ENCODE data around the gene OR2V2.

GRCh38 chr5:181204113-181204825, 56.9 kb downstream of the OR2V2 start:
- TF ChIP-seq, protein P1, sequence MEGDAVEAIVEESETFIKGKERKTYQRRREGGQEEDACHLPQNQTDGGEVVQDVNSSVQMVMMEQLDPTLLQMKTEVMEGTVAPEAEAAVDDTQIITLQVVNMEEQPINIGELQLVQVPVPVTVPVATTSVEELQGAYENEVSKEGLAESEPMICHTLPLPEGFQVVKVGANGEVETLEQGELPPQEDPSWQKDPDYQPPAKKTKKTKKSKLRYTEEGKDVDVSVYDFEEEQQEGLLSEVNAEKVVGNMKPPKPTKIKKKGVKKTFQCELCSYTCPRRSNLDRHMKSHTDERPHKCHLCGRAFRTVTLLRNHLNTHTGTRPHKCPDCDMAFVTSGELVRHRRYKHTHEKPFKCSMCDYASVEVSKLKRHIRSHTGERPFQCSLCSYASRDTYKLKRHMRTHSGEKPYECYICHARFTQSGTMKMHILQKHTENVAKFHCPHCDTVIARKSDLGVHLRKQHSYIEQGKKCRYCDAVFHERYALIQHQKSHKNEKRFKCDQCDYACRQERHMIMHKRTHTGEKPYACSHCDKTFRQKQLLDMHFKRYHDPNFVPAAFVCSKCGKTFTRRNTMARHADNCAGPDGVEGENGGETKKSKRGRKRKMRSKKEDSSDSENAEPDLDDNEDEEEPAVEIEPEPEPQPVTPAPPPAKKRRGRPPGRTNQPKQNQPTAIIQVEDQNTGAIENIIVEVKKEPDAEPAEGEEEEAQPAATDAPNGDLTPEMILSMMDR (IDR thresholded peaks at IDR 0.05), result no peak
- no peak for TF ChIP-seq EP300 (IDR thresholded peaks at IDR 0.05)
- TF ChIP-seq POLR2AphosphoS5 (IDR thresholded peaks at IDR 0.05), result no peak
